GM06990 (cell line): ENCODE results near the gene OSBPL10.

Experiments used
- DNase-seq: peaks from one replicate; pipeline ENCODE4 v3.0.0-alpha.2; 2011; ENCODE audit not compliant: insufficient read length; ENCODE audit errors: extremely low read depth
- H3K27me3 ChIP-seq: replicated peaks from 2 replicates; pipeline ENCODE4 v1.6.0; 2011; ENCODE audit warnings: low read length; ENCODE audit not compliant: control insufficient read depth, insufficient read depth
- H3K36me3 ChIP-seq: 2 replicates; pipeline ENCODE4 v1.5.1; 2011; ENCODE audit warnings: low read length; ENCODE audit not compliant: control insufficient read depth, insufficient read depth
- H3K4me3 ChIP-seq: replicated peaks from 2 replicates; pipeline ENCODE4 v1.5.1; 2011; ENCODE audit warnings: low read depth, mild to moderate bottlenecking, control low read depth, low read length
- TF ChIP-seq, protein P1 (sequence below): IDR thresholded peaks from 2 replicates; pipeline ENCODE4 v1.5.1; 2011; ENCODE audit warnings: low read length, control low read depth, mild to moderate bottlenecking, inconsistent platforms; ENCODE audit not compliant: insufficient read depth, poor library complexity, severe bottlenecking

OSBPL10 gene

GRCh38 chr3:31615071-31615875 is 365.8 kb downstream of the OSBPL10 start:
- DNase-seq = no peak
- no peaks in the 10 kb centered on the region for H3K36me3 ChIP-seq
- H3K27me3 ChIP-seq = no peaks in the 10 kb centered on the region
- TF ChIP-seq, protein P1, sequence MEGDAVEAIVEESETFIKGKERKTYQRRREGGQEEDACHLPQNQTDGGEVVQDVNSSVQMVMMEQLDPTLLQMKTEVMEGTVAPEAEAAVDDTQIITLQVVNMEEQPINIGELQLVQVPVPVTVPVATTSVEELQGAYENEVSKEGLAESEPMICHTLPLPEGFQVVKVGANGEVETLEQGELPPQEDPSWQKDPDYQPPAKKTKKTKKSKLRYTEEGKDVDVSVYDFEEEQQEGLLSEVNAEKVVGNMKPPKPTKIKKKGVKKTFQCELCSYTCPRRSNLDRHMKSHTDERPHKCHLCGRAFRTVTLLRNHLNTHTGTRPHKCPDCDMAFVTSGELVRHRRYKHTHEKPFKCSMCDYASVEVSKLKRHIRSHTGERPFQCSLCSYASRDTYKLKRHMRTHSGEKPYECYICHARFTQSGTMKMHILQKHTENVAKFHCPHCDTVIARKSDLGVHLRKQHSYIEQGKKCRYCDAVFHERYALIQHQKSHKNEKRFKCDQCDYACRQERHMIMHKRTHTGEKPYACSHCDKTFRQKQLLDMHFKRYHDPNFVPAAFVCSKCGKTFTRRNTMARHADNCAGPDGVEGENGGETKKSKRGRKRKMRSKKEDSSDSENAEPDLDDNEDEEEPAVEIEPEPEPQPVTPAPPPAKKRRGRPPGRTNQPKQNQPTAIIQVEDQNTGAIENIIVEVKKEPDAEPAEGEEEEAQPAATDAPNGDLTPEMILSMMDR = no peak
- no peak overlapping the region for H3K4me3 ChIP-seq

DNA sequence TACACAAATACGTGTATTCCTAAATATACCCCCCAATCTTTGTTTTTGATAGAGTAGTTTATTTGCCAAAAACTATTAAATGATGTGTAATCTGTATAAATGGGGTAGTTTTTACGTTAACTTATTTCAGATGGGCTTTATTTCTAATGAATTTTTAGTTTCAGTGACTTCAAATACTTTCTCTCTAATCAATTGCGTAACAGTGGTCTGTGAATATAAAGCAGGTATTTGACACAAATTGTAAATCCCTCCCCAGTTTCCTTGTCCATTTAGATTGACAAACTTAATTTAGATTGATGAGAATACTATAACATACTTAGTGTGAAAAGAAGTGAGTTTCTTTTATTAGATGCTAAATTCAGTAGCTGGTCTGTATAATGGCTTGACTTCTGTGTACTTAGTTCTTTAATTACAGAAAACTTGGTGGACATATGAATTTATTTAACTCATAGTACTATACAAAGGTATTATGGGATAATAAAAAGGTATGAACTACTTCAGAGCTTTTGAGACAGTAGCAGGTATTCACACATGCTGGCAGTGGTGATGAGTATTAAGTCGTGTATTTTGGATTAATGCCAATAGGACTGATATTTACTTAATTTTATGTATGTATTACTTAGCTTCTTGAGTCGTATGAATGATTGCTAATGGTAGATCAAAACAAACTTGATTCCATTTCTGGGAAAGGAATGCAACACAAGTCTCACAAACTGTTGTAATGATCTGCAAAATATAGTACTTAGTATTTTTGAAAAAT is 366.7 kb downstream of the OSBPL10 start:
- DNase-seq = no peak
- Histone ChIP-seq H3K27me3 (no peaks in the 10 kb centered on the region), H3K36me3 (no peaks in the 10 kb centered on the region), H3K4me3 (no peak overlapping the region)
- TF ChIP-seq, protein P1 = no peak

GRCh38 chr3:31613654-31614053 is 367.4 kb downstream of the OSBPL10 start:
- no peak for DNase-seq

DNA sequence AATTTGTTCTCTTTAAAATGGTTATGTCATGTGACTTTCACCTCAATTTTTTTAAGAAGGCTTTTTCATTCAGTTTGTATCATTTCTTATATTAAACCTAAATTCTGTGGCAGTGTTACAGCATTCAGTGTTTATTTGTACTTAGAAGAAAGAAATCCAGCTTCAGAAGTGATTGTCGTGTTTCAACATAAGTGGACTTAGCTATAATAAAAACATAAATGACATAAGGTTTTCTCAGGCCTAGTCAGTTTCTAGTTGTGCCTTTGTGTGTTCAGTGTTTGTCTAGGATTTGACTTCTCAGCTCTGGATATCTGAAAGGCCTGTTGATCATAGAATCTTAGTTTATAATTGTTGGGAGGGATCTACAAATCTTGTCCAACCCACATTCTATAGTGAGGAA is 367.9 kb downstream of the OSBPL10 start:
- Histone ChIP-seq H3K36me3 (no peaks in the 10 kb centered on the region), H3K4me3 (no peak overlapping the region), H3K27me3 (no peaks in the 10 kb centered on the region)
- TF ChIP-seq, protein P1 = no peak
- DNase-seq = no peak

More at GRCh38 chr3:31613654-31614053, 367.4 kb downstream of the OSBPL10 start:
- Histone ChIP-seq H3K36me3 (no peaks in the 10 kb centered on the region), H3K4me3 (no peak overlapping the region), H3K27me3 (no peaks in the 10 kb centered on the region)
- TF ChIP-seq, protein P1 = no peak
